HG03060 (cell line): Measurements from ENCODE around the gene SSR1.

Experiments used
- ATAC-seq: cut with Tn5 transposase; IDR thresholded peaks from one replicate; pipeline ENCODE4 v1.9.1; 2021; ENCODE audit warnings: low read depth, moderate number of reproducible peaks; ENCODE audit not compliant: unreplicated experiment

Gene SSR1

GRCh38 chr6:7242835-7243178, 70.2 kb downstream of the SSR1 start:
- ATAC-seq, result no peak

GRCh38 chr6:7241709-7242645, 71.0 kb downstream of the SSR1 start:
- no peak for ATAC-seq

GRCh38 chr6:7241160-7241559, 71.8 kb downstream of the SSR1 start:
- ATAC-seq, result no peak

- no peak for ATAC-seq
Measured at GRCh38 chr6:7240351-7240750, 72.6 kb downstream of the SSR1 start.

GRCh38 chr6:7239590-7239948, 73.4 kb downstream of the SSR1 start:
- ATAC-seq, result no peak

GRCh38 chr6:7238900-7239589, 74.0 kb downstream of the SSR1 start:
- no peak for ATAC-seq

- ATAC-seq, result no peak
Measured at GRCh38 chr6:7238526-7238899, 74.5 kb downstream of the SSR1 start.

- no peak for ATAC-seq
Measured at GRCh38 chr6:7237653-7238188, 75.3 kb downstream of the SSR1 start.

GRCh38 chr6:7236306-7237209, 76.4 kb downstream of the SSR1 start:
- ATAC-seq, result no peak

- no peak for ATAC-seq
Measured at GRCh38 chr6:7235712-7236305, 77.2 kb downstream of the SSR1 start.

GRCh38 chr6:7234547-7234946, 78.5 kb downstream of the SSR1 start:
- no peak for ATAC-seq

GRCh38 chr6:7232351-7232750, 80.6 kb downstream of the SSR1 start:
- no peak for ATAC-seq

GRCh38 chr6:7230956-7231713, 81.9 kb downstream of the SSR1 start:
- ATAC-seq, result no peak

- no peak for ATAC-seq
Measured at GRCh38 chr6:7230327-7230691, 82.7 kb downstream of the SSR1 start.

- ATAC-seq, result no peak
Measured at GRCh38 chr6:7229376-7230326, 83.3 kb downstream of the SSR1 start.

- no peak for ATAC-seq
Measured at GRCh38 chr6:7228662-7229375, 84.2 kb downstream of the SSR1 start.

- ATAC-seq, result no peak
Measured at GRCh38 chr6:7224731-7225130, 88.3 kb downstream of the SSR1 start.

- ATAC-seq, result no peak
Measured at GRCh38 chr6:7222197-7222596, 90.8 kb downstream of the SSR1 start.
